ENCODE results near the gene CRYBG1. TPM values are rescaled to one million over a fixed set of nuclear protein-coding genes. Genes with fewer than 3 reads are reported as not detected.
"Not testable (repeated sequence)": the region's sequence is repeated elsewhere in the genome, so short reads cannot be mapped to it uniquely, and the experiment has no call there.

Gene CRYBG1
- total and polyA plus RNA-seq, 2 donors = 12.2 to 22.2 TPM

DNA sequence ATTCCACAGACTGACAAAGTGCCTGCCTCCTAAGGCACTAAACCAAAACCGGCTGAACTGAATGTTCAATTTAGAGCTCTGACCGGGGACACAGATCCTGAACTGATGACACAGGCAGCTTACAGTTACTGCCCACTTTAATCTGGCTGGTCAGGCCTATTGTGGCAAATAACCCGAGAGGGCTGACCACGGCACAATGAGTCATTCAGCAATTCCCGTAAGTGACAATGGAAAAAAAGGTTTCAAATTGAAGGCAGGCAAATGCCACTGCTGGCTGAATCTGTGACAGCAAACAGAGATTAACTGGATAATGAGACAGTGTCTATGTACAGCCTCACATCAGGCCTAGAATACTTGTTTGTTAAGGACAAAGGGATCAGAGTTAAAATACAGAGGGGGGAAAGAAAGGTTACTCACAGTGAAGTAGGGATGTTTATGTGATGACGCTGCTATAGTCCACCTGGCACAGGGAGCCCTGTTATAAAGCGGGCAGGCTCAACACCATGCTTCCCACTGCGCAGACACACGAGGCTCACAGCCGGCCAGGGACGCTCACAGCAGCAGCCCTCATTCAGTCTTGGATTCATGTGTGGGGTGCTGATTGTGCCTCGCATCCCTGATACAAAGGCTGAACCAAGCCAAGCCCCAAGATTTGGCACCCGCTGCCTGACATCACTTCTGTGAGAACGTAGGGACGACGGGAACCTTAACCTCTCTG, 214.4 kb downstream of the CRYBG1 start:
- H3K36me3 ChIP-seq (ENCODE audit: control insufficient read depth in 2 of 2, insufficient read depth in 2 of 2, low read length in 1 of 2) = peaks cover 3 to 12% of the 10 kb centered on the region in 2 donors
- WGBS = 98% methylated on average over 16 of the region's 16 CpGs
- DNase-seq (ENCODE audit: low read depth in 6 of 9, low spot score in 9 of 9) = no peak
- H3K27me3 ChIP-seq (ENCODE audit: control insufficient read depth in 2 of 2, insufficient read depth in 1 of 2, low read length in 1 of 2) = no peaks in the 10 kb centered on the region
- H3K27ac ChIP-seq (ENCODE audit: low read depth in 1 of 2, low read length in 1 of 2) = no peak overlapping the region
- no peak overlapping the region for H3K4me3 ChIP-seq (ENCODE audit: low read length in 2 of 2)
- H3K4me1 ChIP-seq (ENCODE audit: control insufficient read depth in 2 of 2, insufficient read depth in 2 of 2, low read length in 2 of 2) = no peaks in the 10 kb centered on the region
- H3K9me3 ChIP-seq (ENCODE audit: control insufficient read depth in 2 of 2, insufficient read depth in 1 of 2, low read length in 1 of 2) = no peaks in the 10 kb centered on the region

- no peak for DNase-seq (ENCODE audit: low read depth in 6 of 9, low spot score in 9 of 9)
- no peaks in the 10 kb centered on the region for H3K4me1 ChIP-seq (ENCODE audit: control insufficient read depth in 2 of 2, insufficient read depth in 2 of 2, low read length in 2 of 2)
- H3K9me3 ChIP-seq (ENCODE audit: control insufficient read depth in 2 of 2, insufficient read depth in 1 of 2, low read length in 1 of 2) = no peaks in the 10 kb centered on the region
- no peak overlapping the region for H3K27ac ChIP-seq (ENCODE audit: low read depth in 1 of 2, low read length in 1 of 2)
- WGBS = 97% methylated on average over 2 of the region's 2 CpGs
- no peak overlapping the region for H3K4me3 ChIP-seq (ENCODE audit: low read length in 2 of 2)
- peaks cover 0 to 13% of the 10 kb centered on the region in 2 donors for H3K36me3 ChIP-seq (ENCODE audit: control insufficient read depth in 2 of 2, insufficient read depth in 2 of 2, low read length in 1 of 2)
- H3K27me3 ChIP-seq (ENCODE audit: control insufficient read depth in 2 of 2, insufficient read depth in 1 of 2, low read length in 1 of 2) = no peaks in the 10 kb centered on the region
Observed at GRCh38 chr6:106579281-106579680, 218.8 kb downstream of the CRYBG1 start.

DNA sequence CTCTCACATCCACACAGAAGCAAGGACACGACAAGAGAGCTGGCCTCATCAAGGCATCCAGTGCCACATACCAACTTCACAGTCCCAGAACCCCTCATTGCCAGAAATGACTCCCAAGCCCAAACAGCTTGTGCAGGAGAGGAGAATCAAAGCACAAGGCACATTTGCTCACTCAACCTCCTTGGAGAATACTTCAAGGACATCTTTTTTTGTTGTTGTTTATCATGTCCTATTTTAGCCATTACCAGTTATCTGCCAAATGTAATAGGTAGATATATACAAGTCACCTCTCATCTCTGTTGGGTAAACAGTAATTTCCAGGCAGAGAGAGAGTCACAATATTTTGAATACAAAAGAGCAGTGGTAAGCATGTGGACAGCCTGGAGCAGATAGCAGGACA, 221.0 kb downstream of the CRYBG1 start:
- Histone ChIP-seq H3K36me3 (ENCODE audit: control insufficient read depth in 2 of 2, insufficient read depth in 2 of 2, low read length in 1 of 2) (peaks cover 0 to 17% of the 10 kb centered on the region in 2 donors), H3K9me3 (ENCODE audit: control insufficient read depth in 2 of 2, insufficient read depth in 1 of 2, low read length in 1 of 2) (no peaks in the 10 kb centered on the region), H3K27ac (ENCODE audit: low read depth in 1 of 2, low read length in 1 of 2) (no peak overlapping the region), H3K27me3 (ENCODE audit: control insufficient read depth in 2 of 2, insufficient read depth in 1 of 2, low read length in 1 of 2) (no peaks in the 10 kb centered on the region), H3K4me3 (ENCODE audit: low read length in 2 of 2) (no peak overlapping the region), H3K4me1 (ENCODE audit: control insufficient read depth in 2 of 2, insufficient read depth in 2 of 2, low read length in 2 of 2) (no peaks in the 10 kb centered on the region)
- WGBS = 98% methylated on average over 1 of the region's 1 CpG
- DNase-seq (ENCODE audit: low read depth in 6 of 9, low spot score in 9 of 9) = no peak

GRCh38 chr6:106586815-106587415, 226.4 kb downstream of the CRYBG1 start:
- H3K4me3 ChIP-seq (ENCODE audit: low read length in 2 of 2) = no peak overlapping the region
- no peaks in the 10 kb centered on the region for H3K27me3 ChIP-seq (ENCODE audit: control insufficient read depth in 2 of 2, insufficient read depth in 1 of 2, low read length in 1 of 2)
- H3K4me1 ChIP-seq (ENCODE audit: control insufficient read depth in 2 of 2, insufficient read depth in 2 of 2, low read length in 2 of 2) = no peaks in the 10 kb centered on the region
- H3K9me3 ChIP-seq (ENCODE audit: control insufficient read depth in 2 of 2, insufficient read depth in 1 of 2, low read length in 1 of 2) = no peaks in the 10 kb centered on the region
- no peak overlapping the region for H3K27ac ChIP-seq (ENCODE audit: low read depth in 1 of 2, low read length in 1 of 2)
- H3K36me3 ChIP-seq (ENCODE audit: control insufficient read depth in 2 of 2, insufficient read depth in 2 of 2, low read length in 1 of 2) = peaks cover 0 to 28% of the 10 kb centered on the region in 2 donors
- DNase-seq (ENCODE audit: low read depth in 6 of 9, low spot score in 9 of 9) = no peak
- WGBS = 99% methylated on average over 4 of the region's 4 CpGs

DNA sequence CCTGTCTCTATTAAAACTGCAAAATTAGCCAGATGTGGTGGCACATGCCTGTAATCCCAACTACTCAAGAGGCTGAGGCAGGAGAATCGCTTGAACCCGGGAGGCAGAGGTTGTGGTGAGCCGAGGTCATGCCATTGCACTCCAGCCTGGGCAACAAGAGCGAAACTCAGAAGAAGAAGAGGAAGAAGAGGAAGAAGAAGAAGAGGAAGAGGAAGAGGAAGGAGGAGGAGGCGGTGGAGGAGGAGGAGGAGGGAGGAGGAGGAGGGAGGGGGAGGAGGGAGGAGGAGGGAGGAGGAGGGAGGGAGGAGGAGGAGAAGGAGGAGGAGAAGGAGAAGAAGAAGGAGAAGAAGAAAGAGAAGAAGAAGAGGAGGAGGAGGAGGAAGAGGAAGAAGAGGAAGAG, 228.4 kb downstream of the CRYBG1 start:
- H3K36me3 ChIP-seq (ENCODE audit: control insufficient read depth in 2 of 2, insufficient read depth in 2 of 2, low read length in 1 of 2) = peaks cover 0 to 19% of the 10 kb centered on the region in 2 donors
- not testable (repeated sequence) for H3K27me3 ChIP-seq (ENCODE audit: control insufficient read depth in 2 of 2, insufficient read depth in 1 of 2, low read length in 1 of 2); H3K27ac ChIP-seq (ENCODE audit: low read depth in 1 of 2, low read length in 1 of 2); H3K9me3 ChIP-seq (ENCODE audit: control insufficient read depth in 2 of 2, insufficient read depth in 1 of 2, low read length in 1 of 2); H3K4me3 ChIP-seq (ENCODE audit: low read length in 2 of 2); H3K4me1 ChIP-seq (ENCODE audit: control insufficient read depth in 2 of 2, insufficient read depth in 2 of 2, low read length in 2 of 2); DNase-seq (ENCODE audit: low read depth in 6 of 9, low spot score in 9 of 9)
- 87% methylated on average over 4 of the region's 5 CpGs for WGBS

DNA sequence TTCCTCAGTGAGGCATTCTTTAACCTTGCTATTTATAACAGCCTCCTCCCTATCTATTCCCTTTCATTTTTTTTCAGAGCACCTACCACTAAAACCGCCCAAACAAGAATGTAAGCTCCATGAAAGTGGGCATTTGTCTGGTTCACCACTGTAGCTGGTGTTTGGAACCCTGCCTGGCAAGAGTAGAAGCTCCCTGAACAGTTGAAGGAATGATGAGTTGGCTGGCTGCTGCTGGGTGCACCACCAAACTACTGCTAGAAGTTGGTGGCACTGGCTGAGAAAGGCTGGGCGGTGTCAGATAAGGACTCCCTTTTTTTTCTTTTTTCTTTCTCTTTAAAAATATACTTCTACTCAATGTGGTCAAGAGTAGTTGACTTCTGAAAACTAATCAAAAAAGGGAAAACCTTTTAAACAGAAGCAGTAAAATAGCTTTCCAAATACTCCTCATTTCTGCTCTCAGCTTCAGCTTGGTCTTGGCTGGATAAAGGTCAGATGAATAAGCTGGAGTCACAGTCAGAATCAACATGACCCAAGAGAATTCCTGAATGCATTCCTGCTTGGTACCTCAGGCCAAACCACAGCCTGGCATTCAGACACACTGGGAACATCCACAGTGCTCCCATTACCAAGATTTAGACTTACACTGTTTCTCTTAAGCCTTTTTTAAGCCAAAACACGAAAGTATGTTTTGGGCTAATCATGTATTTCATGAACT, 230.8 kb downstream of the CRYBG1 start:
- DNase-seq (ENCODE audit: low read depth in 6 of 9, low spot score in 9 of 9) = no peak
- peaks cover 0 to 13% of the 10 kb centered on the region in 2 donors for H3K36me3 ChIP-seq (ENCODE audit: control insufficient read depth in 2 of 2, insufficient read depth in 2 of 2, low read length in 1 of 2)
- H3K27me3 ChIP-seq (ENCODE audit: control insufficient read depth in 2 of 2, insufficient read depth in 1 of 2, low read length in 1 of 2) = no peaks in the 10 kb centered on the region
- no peak overlapping the region for H3K27ac ChIP-seq (ENCODE audit: low read depth in 1 of 2, low read length in 1 of 2)
- no peaks in the 10 kb centered on the region for H3K4me1 ChIP-seq (ENCODE audit: control insufficient read depth in 2 of 2, insufficient read depth in 2 of 2, low read length in 2 of 2)
- H3K4me3 ChIP-seq (ENCODE audit: low read length in 2 of 2) = no peak overlapping the region
- WGBS = 98% methylated on average over 3 of the region's 3 CpGs
- H3K9me3 ChIP-seq (ENCODE audit: control insufficient read depth in 2 of 2, insufficient read depth in 1 of 2, low read length in 1 of 2) = no peaks in the 10 kb centered on the region

DNA sequence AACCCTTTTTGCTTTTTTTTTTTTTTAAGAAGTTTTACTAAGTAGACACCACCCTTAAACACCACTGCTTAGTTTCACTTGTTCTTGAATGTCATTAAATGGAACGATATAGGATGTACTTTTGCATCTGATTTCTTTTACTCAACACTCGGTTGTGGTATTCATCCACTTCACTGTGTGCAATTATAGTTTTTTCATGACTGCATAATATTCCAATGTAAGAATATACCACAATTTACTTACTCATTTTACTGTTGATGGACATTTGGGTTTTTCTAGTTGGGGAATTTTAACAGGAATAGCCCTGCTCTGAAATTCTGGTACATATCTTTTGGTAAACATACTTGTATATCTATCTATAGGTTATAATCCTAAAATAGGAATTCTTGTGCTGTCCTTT, 238.9 kb downstream of the CRYBG1 start:
- no peak for DNase-seq (ENCODE audit: low read depth in 6 of 9, low spot score in 9 of 9)
- no peak overlapping the region for H3K27ac ChIP-seq (ENCODE audit: low read depth in 1 of 2, low read length in 1 of 2)
- no peak overlapping the region for H3K4me3 ChIP-seq (ENCODE audit: low read length in 2 of 2)
- no peaks in the 10 kb centered on the region for H3K36me3 ChIP-seq (ENCODE audit: control insufficient read depth in 2 of 2, insufficient read depth in 2 of 2, low read length in 1 of 2)
- H3K9me3 ChIP-seq (ENCODE audit: control insufficient read depth in 2 of 2, insufficient read depth in 1 of 2, low read length in 1 of 2) = no peaks in the 10 kb centered on the region
- H3K27me3 ChIP-seq (ENCODE audit: control insufficient read depth in 2 of 2, insufficient read depth in 1 of 2, low read length in 1 of 2) = no peaks in the 10 kb centered on the region
- 85% methylated on average over 2 of the region's 2 CpGs for WGBS
- H3K4me1 ChIP-seq (ENCODE audit: control insufficient read depth in 2 of 2, insufficient read depth in 2 of 2, low read length in 2 of 2) = no peaks in the 10 kb centered on the region

DNA sequence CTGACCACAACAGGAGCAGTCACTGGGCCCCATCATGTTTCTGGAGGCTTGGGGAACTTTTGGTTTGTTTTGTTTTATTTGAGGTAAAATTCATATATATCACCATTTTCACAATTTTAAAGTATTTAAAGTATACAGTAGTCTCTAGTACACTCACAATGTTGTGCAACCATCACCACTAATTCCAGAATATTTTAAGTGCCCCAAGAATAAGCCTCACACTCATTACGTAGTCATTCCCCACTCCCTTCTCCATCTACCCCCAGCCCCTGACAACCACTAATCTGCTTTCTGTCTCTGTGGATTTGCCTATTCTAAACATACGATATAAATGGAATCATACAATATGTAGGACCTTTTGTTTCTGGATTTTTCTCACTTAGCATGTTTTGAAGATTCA, 239.8 kb downstream of the CRYBG1 start:
- DNase-seq (ENCODE audit: low read depth in 6 of 9, low spot score in 9 of 9) = no peak
- H3K9me3 ChIP-seq (ENCODE audit: control insufficient read depth in 2 of 2, insufficient read depth in 1 of 2, low read length in 1 of 2) = no peaks in the 10 kb centered on the region
- no peaks in the 10 kb centered on the region for H3K4me1 ChIP-seq (ENCODE audit: control insufficient read depth in 2 of 2, insufficient read depth in 2 of 2, low read length in 2 of 2)
- 98% methylated on average over 2 of the region's 2 CpGs for WGBS
- H3K4me3 ChIP-seq (ENCODE audit: low read length in 2 of 2) = no peak overlapping the region
- no peak overlapping the region for H3K27ac ChIP-seq (ENCODE audit: low read depth in 1 of 2, low read length in 1 of 2)
- no peaks in the 10 kb centered on the region for H3K36me3 ChIP-seq (ENCODE audit: control insufficient read depth in 2 of 2, insufficient read depth in 2 of 2, low read length in 1 of 2)
- H3K27me3 ChIP-seq (ENCODE audit: control insufficient read depth in 2 of 2, insufficient read depth in 1 of 2, low read length in 1 of 2) = no peaks in the 10 kb centered on the region

- Histone ChIP-seq H3K4me1 (ENCODE audit: control insufficient read depth in 2 of 2, insufficient read depth in 2 of 2, low read length in 2 of 2) (no peaks in the 10 kb centered on the region), H3K4me3 (ENCODE audit: low read length in 2 of 2) (no peak overlapping the region), H3K36me3 (ENCODE audit: control insufficient read depth in 2 of 2, insufficient read depth in 2 of 2, low read length in 1 of 2) (no peaks in the 10 kb centered on the region), H3K9me3 (ENCODE audit: control insufficient read depth in 2 of 2, insufficient read depth in 1 of 2, low read length in 1 of 2) (no peaks in the 10 kb centered on the region), H3K27me3 (ENCODE audit: control insufficient read depth in 2 of 2, insufficient read depth in 1 of 2, low read length in 1 of 2) (no peaks in the 10 kb centered on the region), H3K27ac (ENCODE audit: low read depth in 1 of 2, low read length in 1 of 2) (no peak overlapping the region)
- WGBS = 19% methylated on average over 2 of the region's 2 CpGs
- DNase-seq (ENCODE audit: low read depth in 6 of 9, low spot score in 9 of 9) = peak; percentile 9 to 70 (median 29)
Observed at GRCh38 chr6:106608080-106608668, 247.7 kb downstream of the CRYBG1 start.
